GM18909 (cell line): Measurements from ENCODE around the gene KLC1.
A peak's percentile ranks its signal among the peaks of the same experiment; 100 is the strongest.

Source experiments
- ATAC-seq: cut with Tn5 transposase; IDR thresholded peaks from one replicate; pipeline ENCODE4 v1.9.1; 2021; ENCODE audit warnings: mild to moderate bottlenecking; ENCODE audit not compliant: unreplicated experiment, poor library complexity

KLC1 gene

DNA sequence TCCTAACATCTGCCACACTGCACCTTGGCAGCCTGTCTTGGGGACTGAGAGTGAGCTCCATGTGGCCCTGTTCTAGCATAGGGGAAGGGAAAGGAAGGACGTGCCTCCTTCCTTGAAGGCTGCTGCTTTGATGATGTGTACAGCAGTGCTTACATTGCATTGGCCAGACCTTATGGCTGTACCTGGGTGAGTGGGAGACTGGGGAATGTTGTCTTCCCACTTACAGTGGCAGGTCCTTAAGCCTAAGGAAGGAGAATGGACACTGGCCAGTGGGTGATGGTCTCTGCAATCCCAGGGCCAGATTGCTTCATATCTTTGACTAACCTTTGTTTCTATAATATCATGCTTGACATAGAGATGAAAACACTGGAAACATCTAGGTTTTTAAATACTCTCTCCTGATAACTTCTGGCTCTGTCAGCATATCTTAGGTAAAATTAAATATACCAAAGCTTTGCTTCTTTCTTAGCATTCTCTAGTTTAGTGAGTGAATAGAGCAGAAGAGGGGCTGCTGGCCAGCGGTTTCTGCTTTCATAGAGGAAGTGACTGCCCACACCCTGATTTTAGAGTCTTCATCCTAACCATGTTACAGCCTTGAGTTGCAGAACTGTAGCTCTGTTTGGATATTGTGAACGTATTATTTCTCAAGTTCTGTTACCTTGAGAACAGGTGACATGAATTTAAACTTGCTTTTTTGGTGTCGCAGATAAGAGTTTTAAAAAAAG lies 27.2 kb downstream of the KLC1 start:
- ATAC-seq: no peak

DNA sequence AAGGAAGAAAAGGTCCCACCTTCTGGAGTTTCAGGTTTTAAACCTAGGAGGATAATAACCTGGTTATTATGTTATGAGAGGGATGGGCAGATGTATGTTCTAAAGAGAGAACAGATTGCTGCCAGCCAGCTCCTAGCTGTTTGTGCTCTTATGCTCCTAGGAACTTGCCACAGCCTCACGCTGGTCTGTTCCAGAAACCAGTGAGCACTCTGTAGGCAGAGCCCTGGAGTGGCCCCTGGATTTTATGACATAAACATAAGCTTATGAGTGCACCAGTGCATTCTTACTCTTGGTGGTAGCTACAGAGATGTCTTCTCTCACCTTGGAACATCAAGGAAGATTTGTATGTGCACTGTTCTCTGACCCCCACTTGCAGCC lies 27.7 kb downstream of the KLC1 start:
- no peak for ATAC-seq

DNA sequence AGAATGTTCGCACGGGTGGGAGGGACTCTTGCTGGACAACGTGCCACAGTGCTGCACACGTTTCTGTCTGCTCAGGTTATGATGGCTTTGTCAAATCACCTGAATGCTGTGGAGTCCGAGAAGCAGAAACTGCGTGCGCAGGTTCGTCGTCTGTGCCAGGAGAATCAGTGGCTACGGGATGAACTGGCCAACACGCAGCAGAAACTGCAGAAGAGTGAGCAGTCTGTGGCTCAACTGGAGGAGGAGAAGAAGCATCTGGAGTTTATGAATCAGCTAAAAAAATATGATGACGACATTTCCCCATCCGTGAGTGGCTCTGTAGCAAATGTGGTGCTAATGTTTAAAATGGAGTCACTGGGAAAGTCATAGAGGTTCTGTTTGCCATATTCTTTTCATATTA lies 28.5 kb downstream of the KLC1 start:
- no peak for ATAC-seq

DNA sequence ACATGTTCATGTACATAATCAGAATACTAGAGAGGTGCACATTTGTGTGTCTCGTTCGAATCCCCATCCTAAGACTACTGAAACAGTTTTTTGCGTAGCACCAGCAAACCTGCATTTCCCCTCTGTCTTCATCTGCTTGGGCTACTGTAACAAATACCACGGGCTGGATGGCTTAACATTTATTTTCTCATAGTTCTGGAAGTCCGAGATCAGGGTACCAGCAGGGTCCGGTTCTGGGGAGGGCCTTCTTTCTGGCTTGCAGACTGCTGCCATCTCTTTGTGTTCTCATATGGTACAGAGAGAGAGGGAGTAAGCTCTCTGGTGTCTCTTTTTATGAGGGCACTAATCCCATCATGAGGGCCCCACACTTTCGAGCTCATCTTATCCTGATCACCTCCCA lies 30.6 kb downstream of the KLC1 start:
- ATAC-seq: no peak

DNA sequence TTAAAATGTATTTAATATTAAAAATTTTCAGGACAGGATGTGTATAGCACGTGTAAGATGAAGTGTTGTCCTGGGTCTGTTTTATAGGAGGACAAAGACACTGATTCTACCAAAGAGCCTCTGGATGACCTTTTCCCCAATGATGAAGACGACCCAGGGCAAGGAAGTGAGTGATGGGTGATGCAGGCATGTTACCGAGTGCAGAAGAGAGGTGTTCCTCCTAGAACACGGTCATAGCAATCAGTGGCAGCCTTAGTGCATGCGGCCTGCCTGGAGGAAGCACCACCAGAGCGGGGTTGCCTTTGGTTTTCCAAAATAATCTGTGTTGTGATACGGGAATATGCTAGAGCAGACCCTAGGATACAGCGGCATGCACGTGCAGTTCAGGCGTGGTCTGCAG lies 33.0 kb downstream of the KLC1 start:
- no peak for ATAC-seq

DNA sequence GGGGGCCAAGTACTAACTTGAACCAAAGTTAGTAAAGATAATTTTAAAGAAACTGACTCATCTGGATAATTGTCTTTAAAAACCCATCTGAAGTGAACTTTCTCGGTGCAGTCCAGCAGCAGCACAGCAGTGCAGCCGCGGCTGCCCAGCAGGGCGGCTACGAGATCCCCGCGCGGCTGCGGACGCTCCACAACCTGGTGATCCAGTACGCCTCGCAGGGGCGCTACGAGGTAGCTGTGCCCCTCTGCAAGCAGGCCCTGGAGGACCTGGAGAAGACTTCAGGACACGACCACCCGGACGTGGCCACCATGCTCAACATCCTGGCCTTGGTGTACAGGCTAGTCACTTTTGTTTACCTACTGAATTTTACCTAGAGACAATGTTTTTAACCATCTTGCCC lies 33.6 kb downstream of the KLC1 start:
- ATAC-seq: no peak

DNA sequence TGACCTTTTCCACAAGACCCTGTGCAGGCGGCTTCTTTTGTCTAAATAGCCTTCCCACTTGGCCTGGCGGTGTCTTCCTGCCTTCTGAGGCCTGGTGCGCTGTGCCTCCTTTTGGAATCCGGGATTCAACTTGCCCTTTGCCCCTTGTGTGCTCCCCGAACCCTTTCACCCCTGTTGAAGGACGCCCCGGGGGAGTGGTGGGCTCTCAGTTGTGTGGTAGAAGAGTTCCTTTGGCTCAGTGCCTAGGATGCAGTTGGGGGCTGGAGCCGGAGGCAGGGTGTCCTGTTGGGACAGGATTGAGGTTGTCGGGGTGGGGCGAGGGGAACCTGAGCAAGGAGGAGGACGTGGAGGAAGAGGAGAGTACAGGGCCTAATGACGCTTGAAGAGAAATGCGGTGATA lies 34.5 kb downstream of the KLC1 start:
- ATAC-seq: no peak

DNA sequence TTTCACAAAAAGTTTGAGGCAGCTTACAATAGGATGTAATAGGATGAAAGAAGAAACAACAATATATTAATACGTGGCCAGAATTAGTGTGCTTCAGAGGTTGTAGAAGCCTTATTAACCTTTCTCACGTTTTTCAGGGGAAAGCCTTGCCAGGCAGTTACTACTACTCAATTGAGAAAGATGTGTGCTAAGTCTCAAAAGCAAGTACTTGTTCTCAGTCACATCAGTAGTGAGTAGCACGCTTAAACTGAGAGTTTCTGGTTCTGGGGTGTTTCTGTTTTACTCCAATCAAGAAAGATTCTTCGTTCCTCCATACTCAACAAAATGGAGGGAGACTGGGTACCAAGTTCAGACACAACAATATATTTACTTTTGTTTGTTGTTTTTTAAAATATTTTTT lies 38.7 kb downstream of the KLC1 start:
- ATAC-seq: no peak

DNA sequence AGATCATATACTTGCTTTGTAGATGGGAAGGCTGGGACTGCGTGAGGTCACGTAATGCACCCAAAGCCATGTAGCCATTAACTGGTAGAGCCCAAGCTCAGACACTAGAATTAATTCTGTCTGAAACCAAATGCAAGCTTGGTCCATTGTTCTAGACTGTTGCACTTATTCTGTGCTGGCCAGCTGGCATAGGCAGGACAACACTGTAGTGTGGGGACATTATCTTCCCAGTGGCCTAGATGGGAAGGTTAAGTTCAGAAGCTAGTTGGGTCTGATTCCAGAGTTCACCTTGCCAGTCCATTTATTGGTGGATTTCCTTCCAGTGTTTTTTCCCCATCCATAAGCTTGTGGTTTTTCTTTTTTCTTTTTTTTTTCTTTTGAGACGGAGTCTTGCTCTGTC lies 39.1 kb downstream of the KLC1 start:
- no peak for ATAC-seq

DNA sequence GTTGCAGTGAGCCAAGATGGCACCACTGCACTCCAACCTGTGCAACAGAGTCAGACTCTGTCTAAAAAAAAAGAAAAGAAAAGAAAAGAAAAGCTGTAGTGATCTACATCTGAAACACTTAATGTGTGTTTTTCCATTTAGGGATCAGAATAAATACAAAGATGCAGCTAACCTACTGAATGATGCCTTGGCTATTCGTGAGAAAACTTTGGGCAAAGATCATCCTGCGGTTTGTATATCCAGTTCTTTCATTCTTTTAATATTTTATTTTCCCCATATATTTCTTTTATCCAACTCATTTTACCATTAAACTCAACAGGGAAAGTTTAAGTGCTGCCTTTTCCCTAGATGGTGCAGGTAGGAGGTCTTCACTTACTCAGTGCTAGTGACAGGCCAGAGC lies 40.4 kb downstream of the KLC1 start:
- ATAC-seq: no peak

DNA sequence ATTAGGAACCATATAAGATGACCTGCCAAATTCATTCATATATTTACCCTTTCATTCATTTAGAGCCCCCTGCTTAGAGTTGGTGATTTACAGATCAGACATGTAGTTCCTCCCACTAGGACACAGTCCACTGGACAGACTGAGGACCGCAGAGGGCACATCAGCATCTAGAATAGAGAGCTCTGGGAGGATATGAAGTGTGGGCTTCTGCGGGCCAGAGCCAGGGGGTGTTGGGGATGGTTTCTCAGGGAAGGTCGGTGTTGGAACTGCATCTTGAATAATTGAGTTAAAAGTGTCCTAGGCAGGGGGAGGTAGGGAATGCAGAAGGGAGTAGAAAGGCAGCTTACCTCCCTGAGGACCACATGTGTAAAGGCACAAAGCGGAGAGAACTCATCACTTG lies 42.9 kb downstream of the KLC1 start:
- no peak for ATAC-seq

DNA sequence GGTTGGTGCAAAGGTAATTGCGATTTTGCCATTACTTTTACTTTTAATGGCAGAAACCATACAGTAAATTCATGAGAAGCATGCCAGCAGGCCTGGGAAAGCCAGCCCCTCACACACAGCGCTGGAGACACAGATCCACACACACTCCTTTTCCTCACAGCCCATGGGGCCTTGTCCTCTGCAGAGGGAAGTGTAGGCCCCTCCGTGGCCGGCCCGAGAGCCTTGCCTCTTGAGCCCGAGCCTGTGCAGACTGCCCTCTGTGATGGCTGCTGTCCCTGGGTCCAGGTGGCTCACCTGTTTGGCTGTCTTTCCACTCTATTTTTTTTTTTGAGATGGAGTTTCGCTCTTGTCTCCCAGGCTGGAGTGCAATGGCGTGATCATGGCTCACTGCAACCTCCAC lies 46.9 kb downstream of the KLC1 start:
- ATAC-seq: no peak

DNA sequence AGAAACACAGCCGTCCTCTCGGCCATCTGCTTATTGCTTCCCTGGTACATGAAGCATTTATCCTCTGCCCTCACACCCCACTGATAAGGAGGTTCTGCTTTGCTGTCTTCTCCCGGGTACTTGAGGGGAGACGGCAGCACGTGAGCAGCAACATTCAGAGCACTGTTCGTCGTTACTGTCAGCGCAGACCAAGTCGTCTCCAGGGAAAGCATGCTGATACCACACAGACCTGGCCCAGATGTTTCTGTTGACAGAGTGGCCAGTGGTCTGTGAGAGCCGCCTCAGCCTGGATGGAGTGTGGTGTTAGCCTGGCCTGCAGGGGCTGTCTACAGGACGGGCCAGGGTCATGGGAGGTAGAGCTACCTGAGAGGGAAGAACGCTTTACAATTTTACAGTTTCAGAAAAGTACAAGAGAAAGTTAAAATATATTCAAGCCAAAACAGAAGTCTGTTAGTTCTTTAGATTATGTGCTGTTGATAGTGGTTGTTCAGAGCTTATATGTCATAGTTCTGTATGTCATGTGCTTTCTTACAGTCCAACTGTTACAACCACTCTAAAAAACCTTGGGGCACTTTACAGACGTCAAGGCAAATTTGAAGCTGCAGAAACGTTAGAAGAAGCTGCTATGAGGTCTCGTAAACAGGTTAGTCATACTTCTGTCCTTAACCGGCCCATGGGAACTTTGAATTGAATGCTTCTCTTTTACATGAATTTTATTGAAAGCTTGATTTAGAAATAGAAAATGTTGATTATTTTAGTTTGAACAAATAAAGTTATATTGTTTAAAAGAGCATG lies 48.1 kb downstream of the KLC1 start:
- ATAC-seq: no peak

DNA sequence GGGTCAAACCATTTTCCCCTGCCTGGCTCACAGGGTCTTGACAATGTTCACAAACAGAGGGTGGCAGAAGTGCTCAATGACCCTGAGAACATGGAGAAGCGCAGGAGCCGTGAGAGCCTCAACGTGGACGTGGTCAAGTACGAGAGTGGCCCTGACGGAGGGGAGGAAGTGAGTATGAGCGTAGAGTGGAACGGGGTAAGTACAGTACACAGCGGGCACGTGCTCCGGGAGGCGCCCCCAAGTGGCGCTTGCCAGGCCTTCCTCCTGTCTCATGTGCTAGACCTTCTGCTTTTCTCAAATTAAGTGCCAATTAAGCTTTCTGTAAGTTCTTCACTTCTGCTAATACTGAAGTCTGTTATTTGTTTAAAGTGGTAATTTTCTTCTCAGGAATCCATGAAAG lies 50.3 kb downstream of the KLC1 start:
- peak; percentile 68 for ATAC-seq

DNA sequence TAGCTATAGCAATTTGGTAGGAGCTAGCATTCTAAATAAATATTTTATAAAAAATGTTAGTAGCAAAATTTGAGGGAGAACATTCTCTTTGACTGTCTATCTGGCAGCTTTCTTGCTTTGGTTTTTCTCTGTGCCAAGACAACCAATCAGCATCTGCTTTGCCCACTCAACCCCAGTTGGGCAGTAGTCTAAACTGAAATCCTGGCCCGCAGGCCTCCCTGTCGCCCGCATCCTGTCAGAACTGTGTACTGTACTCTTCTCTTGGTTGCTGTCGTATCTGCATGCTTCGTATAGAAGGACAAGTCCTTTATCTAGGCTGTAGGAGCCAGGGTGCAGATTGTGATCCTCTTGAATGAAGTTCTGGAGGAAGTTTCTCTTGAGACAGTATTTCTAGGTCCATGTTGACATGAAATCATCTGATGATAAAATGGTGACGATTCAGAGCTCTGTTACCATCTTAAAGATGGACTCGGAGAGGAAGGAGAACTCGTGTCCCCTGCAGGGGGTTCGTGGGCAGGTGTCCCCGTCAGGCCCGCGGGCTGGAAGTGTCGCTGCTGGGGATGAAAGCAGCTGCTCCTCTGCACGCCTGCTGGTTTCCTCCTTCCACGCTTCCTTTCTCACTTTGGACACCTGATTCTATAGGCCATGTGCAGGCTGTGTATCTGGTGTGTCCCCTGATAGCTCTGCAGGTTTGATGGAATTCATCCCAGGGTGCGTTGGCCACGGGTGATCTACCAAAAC lies 51.6 kb downstream of the KLC1 start:
- ATAC-seq: no peak

DNA sequence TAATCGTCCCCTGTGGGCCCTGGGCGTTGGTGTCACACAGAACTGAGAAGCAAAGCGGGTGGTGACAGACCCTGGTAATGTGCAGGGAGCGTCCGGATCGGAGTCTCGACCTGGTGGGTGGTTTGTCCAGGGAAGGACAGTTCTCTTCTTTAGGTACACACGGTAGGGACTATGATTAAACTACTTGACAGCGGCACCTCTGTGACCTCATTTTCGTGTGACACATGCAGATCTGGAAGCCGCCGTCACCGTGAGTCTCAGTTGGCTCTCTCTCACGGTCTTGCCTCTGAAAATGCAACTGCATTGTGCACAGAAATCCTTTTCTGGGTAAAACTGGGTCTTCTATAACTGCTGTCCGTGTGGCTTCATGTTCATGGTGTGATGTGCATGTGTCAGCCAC lies 54.1 kb downstream of the KLC1 start:
- ATAC-seq: no peak

DNA sequence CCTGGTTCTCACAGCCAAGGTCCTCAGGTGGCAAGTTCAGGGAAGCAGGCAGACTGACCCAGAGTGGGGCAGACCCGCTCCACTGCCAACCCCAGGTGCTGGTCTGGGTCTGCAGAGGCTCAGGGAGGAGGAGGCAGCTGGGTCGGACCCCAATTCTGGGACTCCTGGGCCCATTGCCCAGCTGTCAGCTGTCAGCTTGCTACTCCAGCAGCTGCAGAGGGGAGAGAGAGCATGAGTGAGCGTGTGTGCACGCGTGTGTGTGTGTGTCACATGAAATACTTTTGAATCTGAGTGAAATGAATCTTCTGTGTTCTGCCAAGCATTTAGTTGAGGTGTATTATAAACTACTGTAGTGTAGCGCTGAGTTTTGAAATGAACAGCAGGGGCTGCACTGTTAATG lies 55.5 kb downstream of the KLC1 start:
- ATAC-seq: no peak

DNA sequence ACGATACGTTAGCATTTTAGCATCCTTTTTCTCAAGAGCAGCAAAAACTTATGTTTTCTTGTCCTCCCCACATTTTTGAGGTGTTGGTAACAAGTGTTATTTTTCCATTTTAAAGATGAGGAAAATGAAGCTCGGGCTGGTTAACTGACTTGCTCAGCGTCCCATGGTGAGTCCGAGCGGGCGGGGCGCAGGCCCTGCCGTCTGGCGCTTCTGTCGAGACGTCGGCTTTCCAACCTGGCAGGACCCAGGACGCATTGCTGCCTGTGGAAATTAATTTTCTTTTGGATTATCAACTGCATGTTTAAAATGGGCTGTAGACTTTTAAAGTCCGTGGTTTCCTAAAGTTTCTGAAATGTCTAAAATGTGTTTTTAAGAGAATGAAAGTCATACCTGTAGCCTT lies 55.9 kb downstream of the KLC1 start:
- no peak for ATAC-seq

DNA sequence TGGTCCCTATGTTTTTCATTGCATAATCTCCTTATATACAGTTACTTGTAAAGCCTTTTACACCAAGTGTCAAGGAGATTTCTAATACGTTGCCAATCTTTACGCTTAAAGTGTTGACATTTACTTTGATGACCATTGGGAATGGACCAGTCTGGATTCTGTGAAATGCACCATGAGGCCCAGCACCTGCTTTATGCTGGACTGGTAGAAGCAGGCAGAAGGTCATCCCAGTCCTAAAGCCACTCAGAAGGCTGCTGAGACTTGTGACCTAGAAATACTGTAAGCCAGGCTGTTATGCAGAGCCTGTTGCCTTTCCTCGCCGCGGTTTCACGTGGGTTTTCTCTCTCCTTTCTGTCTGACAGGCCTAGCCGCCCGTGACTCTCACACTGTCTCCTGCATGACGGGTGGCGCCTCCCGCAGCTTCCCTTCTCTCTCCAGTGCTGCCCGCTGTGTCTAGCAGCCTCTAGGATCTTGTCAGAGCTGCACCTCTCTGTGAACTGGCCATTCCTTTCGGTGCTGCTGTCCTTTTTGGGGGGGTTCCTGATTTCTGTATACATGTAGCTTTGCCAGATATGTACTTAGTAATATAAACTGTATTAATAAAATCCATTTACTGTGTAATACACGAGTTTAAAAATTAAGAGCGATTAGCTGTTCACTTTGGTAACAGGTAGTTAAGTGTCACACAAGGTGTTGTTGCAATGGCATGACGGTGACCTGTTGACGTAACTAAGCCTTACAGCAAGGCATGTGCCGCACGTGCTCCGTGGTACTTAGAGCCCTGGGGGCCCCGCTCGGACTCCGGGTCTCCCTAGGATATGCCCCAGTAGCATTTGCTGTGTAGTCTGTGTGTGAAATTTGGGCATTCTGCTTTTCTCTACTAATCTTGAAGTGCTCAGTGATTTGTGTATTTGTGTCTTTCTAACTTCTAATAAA lies 56.5 kb downstream of the KLC1 start:
- ATAC-seq: no peak

DNA sequence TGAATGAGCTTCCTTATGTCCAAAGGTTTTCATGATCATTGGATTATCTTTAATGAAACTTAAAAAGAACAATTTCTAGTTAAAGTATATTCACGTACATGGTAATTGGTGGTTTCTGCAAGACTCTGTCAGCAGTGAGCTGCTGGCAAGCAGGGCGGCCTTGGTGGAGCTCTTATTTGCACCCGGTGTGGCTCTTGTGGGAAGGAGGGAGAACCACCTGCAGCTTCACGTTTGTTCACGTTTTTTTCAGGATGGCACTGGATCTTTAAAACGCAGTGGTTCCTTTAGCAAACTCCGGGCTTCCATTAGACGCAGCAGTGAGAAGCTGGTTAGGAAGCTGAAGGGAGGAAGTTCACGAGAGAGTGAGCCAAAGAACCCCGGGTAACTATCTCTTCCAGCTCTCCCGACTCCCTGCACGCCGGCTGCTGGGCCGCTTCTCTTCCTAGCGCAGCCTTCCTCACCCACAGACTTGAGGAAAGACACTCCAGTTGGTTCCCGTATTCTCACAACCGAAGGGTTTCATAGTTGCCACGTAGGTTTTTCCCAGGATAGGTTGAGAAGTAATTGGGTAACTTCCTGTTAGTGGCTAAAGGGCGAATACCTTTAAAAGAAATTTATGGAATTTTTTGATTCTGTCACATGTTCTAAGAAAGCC lies 57.9 kb downstream of the KLC1 start:
- no peak for ATAC-seq
